Duodenal mucosa (tissue), 2 donors: Measurements from ENCODE around the gene DARS1.

Experiments used
- H3K27ac ChIP-seq: one replicate; pipeline ENCODE4 v1.7.0; 2013; ENCODE audit warnings: low read depth, low read length
- H3K27me3 ChIP-seq, 2 donors: one replicate each; pipeline ENCODE4 v1.7.0; 2013; ENCODE audit warnings: low read length in 2 of 2, control low read depth in 1 of 2; ENCODE audit not compliant: insufficient read depth in 2 of 2, control insufficient read depth in 1 of 2
- H3K36me3 ChIP-seq, 2 donors: one replicate each; pipeline ENCODE4 v1.7.0; 2013; ENCODE audit warnings: low read length in 2 of 2, control low read depth in 1 of 2; ENCODE audit not compliant: insufficient read depth in 2 of 2, control insufficient read depth in 1 of 2
- H3K4me1 ChIP-seq, 2 donors: one replicate each; pipeline ENCODE4 v1.7.0; 2013; ENCODE audit warnings: low read length in 2 of 2, control low read depth in 1 of 2; ENCODE audit not compliant: insufficient read depth in 2 of 2, control insufficient read depth in 1 of 2
- H3K4me3 ChIP-seq, 2 donors: one replicate each; pipeline ENCODE4 v1.7.0; 2013; ENCODE audit warnings: low read length in 2 of 2, low read depth in 1 of 2
- H3K9ac ChIP-seq, 2 donors: one replicate each; pipeline ENCODE4 v1.7.0; 2013; ENCODE audit warnings: low read length in 2 of 2, low read depth in 1 of 2
- H3K9me3 ChIP-seq, 2 donors: one replicate each; pipeline ENCODE4 v1.7.0; 2013; ENCODE audit warnings: low read length in 2 of 2, control low read depth in 1 of 2; ENCODE audit not compliant: control insufficient read depth in 1 of 2

Gene DARS1

GRCh38 chr2:135876066-135876711 lies 109.2 kb downstream of the DARS1 start, which contains the start of gene MCM6:
MCM6 (minus strand) TSS chr2:135876443; CDS start chr2:135876365, 78 bp downstream.
- Histone ChIP-seq H3K27me3 (no peaks in the 10 kb centered on the region), H3K9me3 (no peaks in the 10 kb centered on the region)

DNA sequence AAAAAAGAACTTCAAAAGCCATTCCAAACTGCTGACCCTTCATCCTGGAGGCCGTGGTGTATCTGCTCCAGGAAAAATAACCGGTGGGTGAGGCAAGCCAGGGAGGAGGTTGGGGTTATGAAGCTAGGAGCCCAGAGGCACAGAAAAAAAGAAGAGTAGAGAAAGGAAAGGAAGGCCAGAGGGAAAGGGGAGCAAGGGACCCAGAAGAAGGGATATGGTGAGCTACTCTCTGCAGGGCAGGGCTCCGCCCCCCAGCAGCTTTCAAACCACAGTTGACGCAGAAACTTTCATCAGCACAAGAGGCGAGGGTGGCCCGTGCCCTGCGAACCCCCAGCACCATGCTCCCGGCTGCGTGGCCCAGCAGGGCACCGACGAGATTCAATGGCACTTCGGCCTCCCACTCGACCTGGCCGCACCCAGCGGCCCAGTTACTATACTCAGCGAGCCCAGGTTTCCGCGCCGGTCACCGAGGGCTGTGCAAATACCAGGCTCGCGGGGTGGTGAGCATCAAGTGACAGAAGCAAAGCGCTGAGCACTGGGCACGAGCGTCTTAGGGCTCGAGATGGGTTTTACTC lies 109.8 kb downstream of the DARS1 start:
- Histone ChIP-seq H3K4me3 (peak overlapping the region; percentile 82 to 87), H3K27me3 (no peaks in the 10 kb centered on the region), H3K36me3 (peaks cover 0 to 6% of the 10 kb centered on the region in 2 donors), H3K9me3 (no peaks in the 10 kb centered on the region), H3K4me1 (peaks cover 6 to 20% of the 10 kb centered on the region in 2 donors), H3K9ac (peak overlapping the region; percentile 70 to 76), H3K27ac (no peak overlapping the region)

More at GRCh38 chr2:135876066-135876711, 109.2 kb downstream of the DARS1 start, which contains the start of gene MCM6:
- peaks cover 6 to 20% of the 10 kb centered on the region in 2 donors for H3K4me1 ChIP-seq
- peak within 1 kb of the TSS; percentile 70 to 76 for H3K9ac ChIP-seq
- H3K4me3 ChIP-seq: peak within 1 kb of the TSS; percentile 82 to 87
- peaks cover 0 to under 1% of the 10 kb centered on the region in 2 donors for H3K36me3 ChIP-seq
- peak within 1 kb of the TSS; percentile 60 for H3K27ac ChIP-seq

GRCh38 chr2:135874777-135875365 lies 110.6 kb downstream of the DARS1 start:
- peaks cover 0 to 12% of the 10 kb centered on the region in 2 donors for H3K36me3 ChIP-seq
- peak overlapping the region; percentile 70 to 76 for H3K9ac ChIP-seq
- H3K27ac ChIP-seq: no peak overlapping the region
- H3K4me3 ChIP-seq: peak overlapping the region; percentile 82 to 87
- no peaks in the 10 kb centered on the region for H3K27me3 ChIP-seq
- H3K4me1 ChIP-seq: peaks cover 6 to 20% of the 10 kb centered on the region in 2 donors
- H3K9me3 ChIP-seq: no peaks in the 10 kb centered on the region

DNA sequence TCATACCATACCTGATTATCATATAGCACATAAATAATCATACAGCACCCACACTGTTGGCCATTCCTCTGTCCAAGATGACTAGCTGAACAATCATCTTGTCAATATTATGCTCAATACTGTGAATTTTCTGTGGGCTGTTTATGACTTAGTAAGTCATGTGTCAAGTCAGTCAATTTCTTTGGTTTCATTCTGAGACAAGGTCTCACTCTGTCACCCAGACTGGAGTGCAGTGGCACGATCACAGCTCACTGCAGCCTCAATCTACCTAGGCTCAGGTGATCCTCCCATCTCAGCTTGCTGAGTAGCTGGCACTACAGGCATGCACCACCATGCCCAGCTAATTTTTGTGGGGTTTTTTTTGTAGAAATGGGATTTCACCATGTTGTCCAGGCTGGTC lies 114.9 kb downstream of the DARS1 start:
- Histone ChIP-seq H3K27ac (no peak overlapping the region), H3K4me1 (peaks cover 6 to 17% of the 10 kb centered on the region in 2 donors), H3K9me3 (no peaks in the 10 kb centered on the region), H3K4me3 (no peak overlapping the region), H3K27me3 (no peaks in the 10 kb centered on the region), H3K9ac (no peak overlapping the region), H3K36me3 (peaks cover 11 to 42% of the 10 kb centered on the region in 2 donors)

- Histone ChIP-seq H3K36me3 (peaks cover 19 to 65% of the 10 kb centered on the region in 2 donors), H3K4me1 (no peaks in the 10 kb centered on the region), H3K27ac (no peak overlapping the region), H3K9ac (no peak overlapping the region), H3K27me3 (no peaks in the 10 kb centered on the region), H3K4me3 (no peak overlapping the region), H3K9me3 (no peaks in the 10 kb centered on the region)
Measured at GRCh38 chr2:135863233-135863632, 122.2 kb downstream of the DARS1 start.

DNA sequence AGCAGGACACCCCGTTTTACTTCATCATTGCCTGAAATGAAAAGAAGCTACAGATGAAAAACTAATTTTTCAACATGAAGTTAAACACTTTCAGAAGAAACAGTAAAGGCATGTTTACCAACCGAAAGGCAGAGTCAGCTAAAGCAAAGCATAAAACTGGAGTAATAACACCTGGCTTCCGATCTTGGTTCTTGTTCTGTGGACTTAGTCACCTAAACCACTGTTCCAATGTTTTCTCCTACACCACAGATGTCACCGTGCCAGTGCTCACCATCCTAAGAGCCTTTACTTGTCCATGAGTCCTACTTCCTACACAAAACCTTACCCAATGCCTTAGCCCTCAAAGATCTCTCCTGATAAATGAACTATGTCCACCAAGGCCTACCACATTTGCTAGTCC lies 122.7 kb downstream of the DARS1 start:
- Histone ChIP-seq H3K27me3 (no peaks in the 10 kb centered on the region), H3K36me3 (peaks cover 19 to 65% of the 10 kb centered on the region in 2 donors), H3K4me1 (no peaks in the 10 kb centered on the region), H3K9ac (no peak overlapping the region), H3K9me3 (no peaks in the 10 kb centered on the region), H3K27ac (no peak overlapping the region), H3K4me3 (no peak overlapping the region)
